ENCODE measurements around the gene TWIST2.

TWIST2 gene

GRCh38 chr2:238847841-238848690 is at the start of gene TWIST2:
Gene TWIST2 (plus strand): TSS chr2:238848085. CDS start chr2:238848216, 131 bp downstream.
- no peak for FAIRE-seq
- no peak for DNase-seq (ENCODE audit: insufficient read length, low spot score)
- no peak for TF ChIP-seq CTCF (IDR thresholded peaks at IDR 0.05; ENCODE audit: insufficient read depth, missing control alignments)

- DNase-seq (ENCODE audit: insufficient read length, low spot score): no peak
- TF ChIP-seq CTCF (IDR thresholded peaks at IDR 0.05; ENCODE audit: insufficient read depth, missing control alignments): no peak
- no peak for FAIRE-seq
These were observed 46.1 kb upstream of the TWIST2 start for GRCh38 chr2:238801791-238802190.

- DNase-seq (ENCODE audit: insufficient read length, low spot score): no peak
- no peak for FAIRE-seq
These were observed 44.9 kb upstream of the TWIST2 start for GRCh38 chr2:238802957-238803356.

GRCh38 chr2:238803996-238804870 is 43.7 kb upstream of the TWIST2 start:
- DNase-seq (ENCODE audit: insufficient read length, low spot score) (no peak), FAIRE-seq (no peak)
- TF ChIP-seq CTCF (IDR thresholded peaks at IDR 0.05; ENCODE audit: insufficient read depth, missing control alignments): no peak

More at GRCh38 chr2:238802957-238803356, 44.9 kb upstream of the TWIST2 start:
- TF ChIP-seq CTCF (IDR thresholded peaks at IDR 0.05; ENCODE audit: insufficient read depth, missing control alignments): no peak

- FAIRE-seq (no peak), DNase-seq (ENCODE audit: insufficient read length, low spot score) (no peak)
- no peak for TF ChIP-seq CTCF (IDR thresholded peaks at IDR 0.05; ENCODE audit: insufficient read depth, missing control alignments)
These were observed 39.1 kb upstream of the TWIST2 start for GRCh38 chr2:238808761-238809160.

GRCh38 chr2:238810321-238810720 is 37.6 kb upstream of the TWIST2 start:
- no peak for DNase-seq (ENCODE audit: insufficient read length, low spot score)
- TF ChIP-seq CTCF (IDR thresholded peaks at IDR 0.05; ENCODE audit: insufficient read depth, missing control alignments): no peak
- no peak for FAIRE-seq

All from D721Med (cell line).